CD4-positive, alpha-beta T cell treated with Interleukin-4 for 4 hours (primary cell): Measurements from ENCODE around the gene ITGB3.

Experiments used
- DNase-seq: peaks from one replicate; pipeline ENCODE4 v3.0.0-alpha.2; 2020

Gene ITGB3

DNA sequence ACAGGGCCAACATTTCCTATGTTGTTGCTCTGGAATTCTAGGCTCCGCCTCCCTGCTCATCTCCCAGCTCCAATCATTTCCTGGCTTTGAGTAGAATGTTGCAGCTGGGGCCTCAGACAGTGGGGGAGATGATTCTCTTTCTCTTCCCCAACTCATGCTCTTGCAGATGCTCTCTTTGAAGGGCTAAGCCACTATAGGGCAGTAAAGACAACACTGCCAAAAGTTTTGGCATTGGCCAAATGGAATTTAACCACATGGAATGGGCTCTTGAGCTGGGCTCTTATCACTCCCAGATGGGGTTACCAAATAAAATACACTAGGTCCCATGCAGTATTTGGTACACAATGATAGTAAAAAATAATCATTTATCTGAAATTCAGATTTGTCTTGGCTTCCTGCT lies 50.6 kb downstream of the ITGB3 start:
- no peak for DNase-seq

DNA sequence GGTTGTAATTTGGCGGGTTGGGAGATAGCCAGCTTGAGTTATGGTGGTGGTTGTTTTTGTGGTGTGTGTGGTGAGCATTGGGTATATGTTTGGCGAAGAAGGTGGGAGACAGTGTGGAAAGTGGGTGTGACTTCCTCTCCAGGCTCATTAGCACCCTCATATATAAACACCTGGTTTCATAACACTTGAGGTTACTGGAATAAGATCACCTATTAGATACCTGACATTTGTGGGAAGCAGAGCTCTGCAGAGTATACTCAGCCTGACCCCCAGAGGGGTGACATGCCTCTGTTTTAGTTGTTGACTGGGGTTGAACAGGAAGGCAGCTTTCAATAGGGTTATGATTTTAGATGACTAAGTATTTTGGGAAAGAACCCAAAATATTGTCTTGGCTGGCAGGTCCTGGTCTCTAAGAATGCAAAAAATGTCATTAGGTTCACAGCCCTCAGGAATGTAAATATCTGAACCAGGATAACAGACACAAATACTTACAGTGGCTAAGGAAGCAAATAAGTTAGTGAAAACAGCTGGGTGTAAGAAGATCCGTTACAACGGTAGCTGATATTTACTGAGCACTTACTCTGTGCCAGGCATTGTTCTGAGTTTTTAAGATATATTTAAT lies 51.8 kb downstream of the ITGB3 start:
- DNase-seq: peak; percentile 4

GRCh38 chr17:47310186-47310733 lies 56.6 kb downstream of the ITGB3 start:
- DNase-seq: no peak

DNA sequence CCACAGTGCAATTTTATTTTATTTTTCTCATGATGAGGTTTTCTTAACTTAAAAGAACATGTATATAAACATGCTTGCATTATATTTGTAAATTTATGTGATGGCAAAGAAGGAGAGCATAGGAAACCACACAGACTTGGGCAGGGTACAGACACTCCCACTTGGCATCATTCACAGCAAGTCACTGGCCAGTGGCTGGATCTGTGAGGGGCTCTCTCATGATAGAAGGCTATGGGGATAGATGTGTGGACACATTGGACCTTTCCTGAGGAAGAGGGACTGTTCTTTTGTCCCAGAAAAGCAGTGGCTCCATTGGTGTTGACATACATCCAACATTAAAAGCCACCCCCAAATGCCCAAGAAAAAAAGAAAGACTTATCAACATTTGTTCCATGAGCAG lies 57.8 kb downstream of the ITGB3 start:
- no peak for DNase-seq

- peak; percentile 69 for DNase-seq
Observed at GRCh38 chr17:47315451-47316266, 62.0 kb downstream of the ITGB3 start.

DNA sequence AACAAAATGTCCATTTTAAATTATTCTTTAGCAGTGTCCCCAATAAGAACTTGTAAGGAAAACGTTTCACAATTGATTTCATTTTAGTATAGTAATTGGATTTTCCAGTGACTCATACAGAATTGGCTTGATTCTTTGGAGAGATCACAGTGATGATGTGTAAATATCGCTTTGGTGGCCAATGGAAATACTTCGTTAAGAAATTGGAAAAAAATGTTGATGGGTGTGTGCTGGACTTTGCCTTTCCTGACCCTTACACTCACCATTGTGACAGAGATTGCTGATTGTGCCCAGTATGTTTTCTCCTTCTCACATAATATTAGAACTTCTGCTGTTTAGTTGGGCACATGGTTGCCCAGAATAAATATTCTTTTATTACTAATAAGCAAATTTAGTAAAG lies 62.7 kb downstream of the ITGB3 start:
- DNase-seq: no peak

- DNase-seq: no peak
Observed at GRCh38 chr17:47317119-47317518, 63.5 kb downstream of the ITGB3 start.

- DNase-seq: no peak
Observed at GRCh38 chr17:47318197-47318918, 64.7 kb downstream of the ITGB3 start.

- no peak for DNase-seq
Observed at GRCh38 chr17:47320879-47321502, 67.4 kb downstream of the ITGB3 start.

DNA sequence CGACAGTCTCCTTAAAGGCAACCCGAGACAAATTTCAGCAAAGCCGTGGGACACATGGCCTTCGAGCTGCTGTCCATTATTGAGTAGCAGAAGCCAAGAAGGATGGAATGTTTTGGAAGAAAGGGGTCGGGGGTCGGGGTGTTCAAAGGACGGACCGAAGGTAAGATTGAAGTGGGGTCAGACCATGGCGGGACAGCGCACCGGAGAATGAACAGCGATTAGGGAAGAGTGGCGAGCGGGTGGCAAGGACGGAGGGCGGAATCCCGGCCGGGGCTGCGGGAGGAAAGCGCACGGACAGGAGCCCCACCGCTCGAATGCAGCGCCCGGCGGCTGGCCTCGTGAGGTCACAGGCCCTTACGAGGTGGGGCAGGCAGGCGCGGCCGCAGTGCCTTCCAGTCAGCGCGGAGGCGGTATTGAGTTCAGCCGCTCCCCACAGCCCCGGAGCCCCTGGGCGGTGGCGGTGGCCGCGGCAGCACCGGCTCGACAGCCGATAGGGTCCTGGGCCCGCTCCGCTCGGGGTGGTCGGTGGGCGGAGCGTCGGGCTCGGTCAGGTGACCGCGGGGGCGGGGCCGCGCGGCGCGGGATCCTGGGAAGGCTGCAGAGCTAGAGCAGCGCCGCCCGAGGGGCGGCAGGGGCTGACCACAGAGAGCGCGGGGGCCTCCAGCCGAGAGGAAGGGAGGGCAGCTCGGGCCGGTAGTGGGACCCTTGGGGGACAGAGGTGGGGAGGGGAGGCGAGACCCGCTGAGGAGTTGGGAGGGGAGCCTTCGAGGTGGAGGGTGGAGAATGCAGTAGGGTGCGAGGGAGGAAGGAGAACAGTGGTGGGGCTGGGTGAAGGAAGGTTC lies 70.0 kb downstream of the ITGB3 start, which contains the start of gene EFCAB13:
Gene EFCAB13, plus strand, starts transcription at position 574 of the 842 bp plus-strand sequence. CDS start 4,399 bp downstream, outside the sequence.
- peak; percentile 63 for DNase-seq

- peak; percentile 39 for DNase-seq
Observed at GRCh38 chr17:47324224-47325020, 70.8 kb downstream of the ITGB3 start.

DNA sequence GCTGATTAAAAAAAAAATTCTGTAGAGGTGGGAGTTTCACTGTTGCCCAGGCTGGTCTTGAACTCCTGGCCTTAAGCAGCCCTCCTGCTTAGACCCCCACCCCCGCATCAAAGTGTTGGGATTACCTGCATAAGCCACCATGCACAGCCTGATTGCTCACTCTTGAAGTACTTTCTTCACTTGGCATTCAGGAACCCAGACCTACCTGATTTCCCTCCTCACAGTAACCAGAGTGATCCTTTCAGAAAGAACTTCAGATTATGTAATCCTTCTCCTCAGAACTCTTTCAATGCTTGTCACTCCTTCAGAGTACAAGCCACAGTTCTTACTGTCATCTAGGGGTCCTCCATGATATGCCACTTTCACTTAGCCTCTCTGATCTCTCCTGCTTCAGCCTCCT lies 71.5 kb downstream of the ITGB3 start:
- no peak for DNase-seq

GRCh38 chr17:47330548-47330947 lies 76.9 kb downstream of the ITGB3 start:
- DNase-seq: no peak

DNA sequence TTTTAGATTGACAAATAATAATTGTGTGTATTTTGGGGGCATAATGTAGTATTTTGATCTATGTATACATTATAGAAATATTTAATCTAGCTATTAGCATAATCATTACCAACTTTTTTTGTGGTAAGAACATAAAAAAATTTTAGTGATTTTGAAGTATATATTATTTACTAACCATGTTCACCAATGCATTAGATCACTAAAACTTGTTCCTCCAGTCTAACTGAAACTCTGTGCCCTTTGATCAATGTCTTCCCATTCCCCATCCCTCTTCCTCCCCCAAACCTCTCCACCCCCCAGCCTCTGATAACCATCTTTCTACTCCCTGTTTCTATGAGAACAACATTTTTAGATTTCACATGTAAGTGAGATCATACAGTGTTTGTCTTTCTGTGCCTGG lies 78.7 kb downstream of the ITGB3 start:
- DNase-seq: no peak

GRCh38 chr17:47335101-47335936 lies 81.7 kb downstream of the ITGB3 start:
- no peak for DNase-seq

DNA sequence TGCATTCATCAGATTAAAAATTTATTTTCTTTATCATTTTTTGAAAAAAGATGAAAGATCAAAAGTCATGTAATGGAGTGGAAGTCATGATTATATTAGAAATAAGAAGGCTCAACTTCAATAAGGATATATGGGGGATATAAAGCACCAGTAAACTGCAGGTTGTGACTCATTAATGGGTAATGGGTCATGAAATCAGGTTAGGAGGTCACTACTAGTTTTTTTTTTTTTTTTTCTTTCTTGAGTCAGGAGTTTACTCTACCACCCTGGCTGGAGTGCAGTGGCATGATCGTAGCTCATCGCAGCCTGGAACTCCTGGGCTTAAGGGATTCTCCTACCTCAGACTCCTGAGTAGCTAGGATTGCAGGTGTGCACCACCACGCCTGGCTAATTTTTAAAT lies 84.4 kb downstream of the ITGB3 start:
- DNase-seq: no peak

DNA sequence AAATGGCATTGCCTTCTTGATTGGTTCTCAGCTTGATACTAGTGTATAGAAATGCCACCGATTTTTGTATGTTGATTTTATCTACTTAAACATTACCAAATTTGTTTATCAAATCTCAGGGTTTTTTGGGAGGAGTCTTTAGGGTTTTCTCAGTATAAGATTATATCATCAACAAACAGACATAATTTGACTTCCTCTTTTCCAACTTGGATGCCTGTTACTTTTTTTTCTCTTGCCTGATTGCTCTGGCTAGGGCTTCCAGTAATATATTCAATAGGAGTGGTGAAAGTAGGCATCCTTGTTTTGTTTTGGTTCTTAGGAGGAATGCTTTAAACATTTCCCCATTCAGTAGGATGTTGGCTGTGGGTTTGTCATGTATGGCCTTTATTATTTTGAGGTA lies 99.2 kb downstream of the ITGB3 start:
- no peak for DNase-seq

DNA sequence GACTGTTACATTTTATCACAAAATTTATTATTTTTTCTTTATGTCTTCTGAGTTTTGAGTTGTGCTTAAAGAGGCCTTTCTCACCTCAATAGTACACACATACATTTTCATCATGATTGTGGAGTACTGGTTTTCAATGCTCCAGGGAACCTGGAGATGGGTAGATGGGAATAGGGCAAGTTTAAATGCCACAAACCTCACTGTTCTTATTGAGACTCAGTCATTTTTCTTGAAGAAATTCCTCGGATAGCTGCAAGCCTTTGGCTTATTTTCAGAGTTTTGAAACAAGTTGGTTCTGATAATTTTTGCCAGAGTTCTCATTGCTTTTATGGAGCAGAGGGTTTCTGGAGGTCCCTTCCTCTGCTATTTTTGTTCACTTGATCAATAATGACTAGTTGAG lies 105.0 kb downstream of the ITGB3 start:
- DNase-seq: no peak
